ENCODE results near the gene KCTD12. TPM values are rescaled to one million over a fixed set of nuclear protein-coding genes. Genes with fewer than 3 reads are reported as not detected.
"Not testable (repeated sequence)": the region's sequence is repeated elsewhere in the genome, so short reads cannot be mapped to it uniquely, and the experiment has no call there.

KCTD12 gene
- total and polyA plus RNA-seq, 2 experiments from 2014 or later = 9.1 to 70.5 TPM

- Histone ChIP-seq H3K4me2 (no peak overlapping the region), H3K79me2 (no peaks in the 10 kb centered on the region), H3K9me3 (ENCODE audit: low read depth) (no peaks in the 10 kb centered on the region), H3K27ac (no peak overlapping the region), H4K20me1 (ENCODE audit: insufficient read depth, poor library complexity, severe bottlenecking) (no peaks in the 10 kb centered on the region), H2AFZ (no peak overlapping the region), H3K4me1 (ENCODE audit: insufficient read depth) (peaks cover 4% of the 10 kb centered on the region), H3K4me3 (no peak overlapping the region), H3K36me3 (replicated peaks; ENCODE audit: insufficient read depth, low read depth) (no peaks in the 10 kb centered on the region), H3K9me2 (replicated peaks; ENCODE audit: insufficient read depth) (no peaks in the 10 kb centered on the region), H3K27me3 (no peaks in the 10 kb centered on the region)
- TF ChIP-seq, protein P1, sequence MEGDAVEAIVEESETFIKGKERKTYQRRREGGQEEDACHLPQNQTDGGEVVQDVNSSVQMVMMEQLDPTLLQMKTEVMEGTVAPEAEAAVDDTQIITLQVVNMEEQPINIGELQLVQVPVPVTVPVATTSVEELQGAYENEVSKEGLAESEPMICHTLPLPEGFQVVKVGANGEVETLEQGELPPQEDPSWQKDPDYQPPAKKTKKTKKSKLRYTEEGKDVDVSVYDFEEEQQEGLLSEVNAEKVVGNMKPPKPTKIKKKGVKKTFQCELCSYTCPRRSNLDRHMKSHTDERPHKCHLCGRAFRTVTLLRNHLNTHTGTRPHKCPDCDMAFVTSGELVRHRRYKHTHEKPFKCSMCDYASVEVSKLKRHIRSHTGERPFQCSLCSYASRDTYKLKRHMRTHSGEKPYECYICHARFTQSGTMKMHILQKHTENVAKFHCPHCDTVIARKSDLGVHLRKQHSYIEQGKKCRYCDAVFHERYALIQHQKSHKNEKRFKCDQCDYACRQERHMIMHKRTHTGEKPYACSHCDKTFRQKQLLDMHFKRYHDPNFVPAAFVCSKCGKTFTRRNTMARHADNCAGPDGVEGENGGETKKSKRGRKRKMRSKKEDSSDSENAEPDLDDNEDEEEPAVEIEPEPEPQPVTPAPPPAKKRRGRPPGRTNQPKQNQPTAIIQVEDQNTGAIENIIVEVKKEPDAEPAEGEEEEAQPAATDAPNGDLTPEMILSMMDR (IDR thresholded peaks at IDR 0.05; ENCODE audit: poor library complexity) = peak; percentile 99
- TF ChIP-seq EZH2 (IDR thresholded peaks at IDR 0.05; ENCODE audit: borderline replicate concordance) = no peak
- 27% methylated on average over 3 of the region's 3 CpGs for WGBS (ENCODE audit: low lambda C conversion rate, missing lambda C conversion rate)
- DNase-seq (ENCODE audit: low spot score) = peak; percentile 86
These were observed 17.4 kb upstream of the KCTD12 start for GRCh38 chr13:76903544-76904162.

GRCh38 chr13:76899066-76899465 is 12.9 kb upstream of the KCTD12 start:
- H3K27me3 ChIP-seq; H3K27ac ChIP-seq; H3K4me1 ChIP-seq (ENCODE audit: insufficient read depth); H2AFZ ChIP-seq; H3K9me2 ChIP-seq (replicated peaks; ENCODE audit: insufficient read depth); H3K4me2 ChIP-seq; H3K4me3 ChIP-seq; DNase-seq (ENCODE audit: low spot score); H3K79me2 ChIP-seq; H4K20me1 ChIP-seq (ENCODE audit: insufficient read depth, poor library complexity, severe bottlenecking); H3K9me3 ChIP-seq (ENCODE audit: low read depth); H3K36me3 ChIP-seq (replicated peaks; ENCODE audit: insufficient read depth, low read depth): not testable (repeated sequence)
- WGBS (ENCODE audit: low lambda C conversion rate, missing lambda C conversion rate) = 90% methylated on average over 4 of the region's 4 CpGs

DNA sequence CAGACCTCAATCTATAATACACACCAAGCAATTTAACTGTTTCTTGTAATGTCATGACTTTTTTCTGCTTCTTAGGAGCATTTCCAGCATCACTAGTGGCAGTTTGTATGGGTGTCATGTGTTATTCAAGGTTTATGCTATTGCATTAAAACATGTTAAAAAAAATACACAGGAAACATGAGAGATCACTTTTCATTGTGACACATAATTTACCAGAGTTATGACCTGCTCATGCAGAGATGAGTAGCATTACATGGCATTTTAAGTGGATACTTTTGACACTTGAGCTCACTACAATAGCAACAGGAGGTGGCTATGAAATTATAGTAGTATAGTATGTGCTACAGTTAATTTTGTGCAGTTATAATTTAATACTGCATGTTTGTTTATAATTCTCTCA is 11.0 kb upstream of the KCTD12 start:
- not testable (repeated sequence) for H3K9me3 ChIP-seq (ENCODE audit: low read depth); H3K27me3 ChIP-seq; H2AFZ ChIP-seq; H3K27ac ChIP-seq; H4K20me1 ChIP-seq (ENCODE audit: insufficient read depth, poor library complexity, severe bottlenecking); DNase-seq (ENCODE audit: low spot score); H3K4me1 ChIP-seq (ENCODE audit: insufficient read depth); H3K36me3 ChIP-seq (replicated peaks; ENCODE audit: insufficient read depth, low read depth); H3K9me2 ChIP-seq (replicated peaks; ENCODE audit: insufficient read depth); H3K4me3 ChIP-seq; H3K4me2 ChIP-seq; H3K79me2 ChIP-seq

- no peaks in the 10 kb centered on the region for H3K4me1 ChIP-seq (ENCODE audit: insufficient read depth)
- H3K9me3 ChIP-seq (ENCODE audit: low read depth) = no peaks in the 10 kb centered on the region
- no peak overlapping the region for H3K4me2 ChIP-seq
- WGBS (ENCODE audit: low lambda C conversion rate, missing lambda C conversion rate) = 57% methylated on average over 2 of the region's 2 CpGs
- H2AFZ ChIP-seq = no peak overlapping the region
- H3K4me3 ChIP-seq = no peak overlapping the region
- no peak for DNase-seq (ENCODE audit: low spot score)
- H3K79me2 ChIP-seq = no peaks in the 10 kb centered on the region
- no peak overlapping the region for H3K27ac ChIP-seq
- H3K9me2 ChIP-seq (replicated peaks; ENCODE audit: insufficient read depth) = no peaks in the 10 kb centered on the region
- TF ChIP-seq EZH2 (IDR thresholded peaks at IDR 0.05; ENCODE audit: borderline replicate concordance) = no peak
- TF ChIP-seq, protein P1 (IDR thresholded peaks at IDR 0.05; ENCODE audit: poor library complexity) = no peak
- no peaks in the 10 kb centered on the region for H4K20me1 ChIP-seq (ENCODE audit: insufficient read depth, poor library complexity, severe bottlenecking)
- no peaks in the 10 kb centered on the region for H3K27me3 ChIP-seq
- H3K36me3 ChIP-seq (replicated peaks; ENCODE audit: insufficient read depth, low read depth) = no peaks in the 10 kb centered on the region
These were observed 8.4 kb upstream of the KCTD12 start for GRCh38 chr13:76894401-76895110.

Data from hepatocyte (in vitro differentiated cells).